Fibroblast of mammary gland (primary cell): Measurements from ENCODE around the gene IDS.
A peak's percentile ranks its signal among the peaks of the same experiment; 100 is the strongest.
"Not testable (repeated sequence)": the region's sequence is repeated elsewhere in the genome, so short reads cannot be mapped to it uniquely, and the experiment has no call there.

Experiments used
- DNase-seq: peaks from one replicate; pipeline ENCODE4 v3.0.0-alpha.2; 2010; ENCODE audit warnings: low read depth
- H3K4me3 ChIP-seq: 2 replicates; pipeline ENCODE4 v1.5.1; 2011; ENCODE audit warnings: low read depth, mild to moderate bottlenecking, low read length, moderate library complexity; ENCODE audit not compliant: control insufficient read depth
- TF ChIP-seq, protein P1 (sequence below): conservative IDR thresholded peaks from 2 replicates; pipeline ENCODE4 v1.5.1; 2011; ENCODE audit warnings: low read depth, low read length, inconsistent platforms; ENCODE audit not compliant: control insufficient read depth, insufficient read depth

Gene IDS

DNA sequence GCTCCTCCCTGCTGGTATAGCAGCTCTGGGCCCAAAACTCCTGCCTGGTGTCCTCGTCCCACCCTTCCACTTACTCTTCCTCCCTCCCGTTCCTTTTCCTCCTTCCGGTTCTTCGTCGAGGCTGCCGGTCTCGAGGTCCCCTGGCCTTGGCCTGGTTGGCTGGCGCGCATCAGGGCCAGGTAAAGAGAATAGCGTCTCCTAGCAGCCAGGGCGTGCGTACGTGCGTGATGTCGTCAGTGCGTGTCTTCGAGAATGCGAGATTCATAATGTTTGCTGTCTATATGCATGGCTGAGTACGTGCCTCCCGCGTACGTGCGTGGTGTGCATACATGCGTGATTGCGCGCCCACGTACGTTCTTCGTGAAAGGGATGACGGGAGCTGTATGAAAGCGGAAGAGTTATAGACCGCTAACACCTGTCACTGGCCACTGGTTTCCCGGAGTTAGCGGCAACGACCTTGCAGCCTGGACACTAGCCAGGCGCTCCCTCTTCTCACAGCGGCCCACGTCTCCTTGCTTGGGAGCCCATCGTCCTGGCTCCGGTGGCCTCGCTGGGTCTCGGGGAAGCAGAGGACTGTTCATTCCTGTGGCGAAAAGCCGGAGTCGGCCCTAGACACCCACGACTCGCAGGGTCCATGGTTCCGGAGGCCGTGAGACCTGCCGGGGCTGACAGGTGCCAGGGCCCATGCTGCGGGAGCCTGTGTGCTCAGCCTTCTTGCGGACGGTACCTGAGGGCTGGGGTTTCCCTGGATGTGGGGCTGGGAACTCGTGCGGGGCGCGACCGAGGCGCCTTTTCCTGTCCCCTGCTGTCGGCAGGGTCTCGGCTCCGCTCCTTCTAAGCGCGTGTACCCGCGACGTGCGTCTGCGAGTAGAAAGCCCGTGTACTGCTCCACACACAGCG, 35.8 kb upstream of the IDS start, which contains the start of gene EOLA1:
Gene EOLA1 (plus strand): TSS at position 392 of the 900 bp plus-strand sequence. CDS start 4,619 bp downstream, outside the sequence.
- TF ChIP-seq, protein P1, sequence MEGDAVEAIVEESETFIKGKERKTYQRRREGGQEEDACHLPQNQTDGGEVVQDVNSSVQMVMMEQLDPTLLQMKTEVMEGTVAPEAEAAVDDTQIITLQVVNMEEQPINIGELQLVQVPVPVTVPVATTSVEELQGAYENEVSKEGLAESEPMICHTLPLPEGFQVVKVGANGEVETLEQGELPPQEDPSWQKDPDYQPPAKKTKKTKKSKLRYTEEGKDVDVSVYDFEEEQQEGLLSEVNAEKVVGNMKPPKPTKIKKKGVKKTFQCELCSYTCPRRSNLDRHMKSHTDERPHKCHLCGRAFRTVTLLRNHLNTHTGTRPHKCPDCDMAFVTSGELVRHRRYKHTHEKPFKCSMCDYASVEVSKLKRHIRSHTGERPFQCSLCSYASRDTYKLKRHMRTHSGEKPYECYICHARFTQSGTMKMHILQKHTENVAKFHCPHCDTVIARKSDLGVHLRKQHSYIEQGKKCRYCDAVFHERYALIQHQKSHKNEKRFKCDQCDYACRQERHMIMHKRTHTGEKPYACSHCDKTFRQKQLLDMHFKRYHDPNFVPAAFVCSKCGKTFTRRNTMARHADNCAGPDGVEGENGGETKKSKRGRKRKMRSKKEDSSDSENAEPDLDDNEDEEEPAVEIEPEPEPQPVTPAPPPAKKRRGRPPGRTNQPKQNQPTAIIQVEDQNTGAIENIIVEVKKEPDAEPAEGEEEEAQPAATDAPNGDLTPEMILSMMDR, result no peak
- peak within 1 kb of the TSS; percentile 75 for H3K4me3 ChIP-seq
- peak; percentile 94 for DNase-seq

DNA sequence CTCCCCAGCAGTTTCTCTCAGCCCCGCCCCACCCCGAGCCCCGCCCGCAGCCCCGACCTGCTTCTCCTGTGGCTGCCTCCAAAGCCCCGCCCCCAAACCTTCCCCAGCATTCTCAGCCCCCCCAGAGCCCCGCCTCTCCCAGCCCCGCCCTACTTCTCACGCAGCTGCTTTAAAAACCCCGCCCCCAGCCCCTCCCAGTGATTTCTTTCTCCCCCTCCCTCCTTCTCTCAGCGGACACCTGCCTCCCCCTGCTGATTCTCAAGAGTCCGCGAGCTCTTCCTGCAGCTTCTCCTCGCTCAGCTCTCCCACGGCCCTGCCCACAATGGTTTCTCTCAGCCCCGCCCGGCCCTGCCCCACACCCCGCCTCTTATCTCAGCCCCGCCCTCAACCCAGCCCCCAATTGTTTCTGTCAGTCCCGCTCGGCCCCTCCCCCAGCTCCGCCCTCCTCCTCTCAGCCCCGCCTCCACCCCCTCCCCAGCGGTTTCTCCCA, 35.1 kb upstream of the IDS start:
- peak overlapping the region; percentile 75 for H3K4me3 ChIP-seq
- DNase-seq, result peak; percentile 80
- TF ChIP-seq, protein P1, result no peak

DNA sequence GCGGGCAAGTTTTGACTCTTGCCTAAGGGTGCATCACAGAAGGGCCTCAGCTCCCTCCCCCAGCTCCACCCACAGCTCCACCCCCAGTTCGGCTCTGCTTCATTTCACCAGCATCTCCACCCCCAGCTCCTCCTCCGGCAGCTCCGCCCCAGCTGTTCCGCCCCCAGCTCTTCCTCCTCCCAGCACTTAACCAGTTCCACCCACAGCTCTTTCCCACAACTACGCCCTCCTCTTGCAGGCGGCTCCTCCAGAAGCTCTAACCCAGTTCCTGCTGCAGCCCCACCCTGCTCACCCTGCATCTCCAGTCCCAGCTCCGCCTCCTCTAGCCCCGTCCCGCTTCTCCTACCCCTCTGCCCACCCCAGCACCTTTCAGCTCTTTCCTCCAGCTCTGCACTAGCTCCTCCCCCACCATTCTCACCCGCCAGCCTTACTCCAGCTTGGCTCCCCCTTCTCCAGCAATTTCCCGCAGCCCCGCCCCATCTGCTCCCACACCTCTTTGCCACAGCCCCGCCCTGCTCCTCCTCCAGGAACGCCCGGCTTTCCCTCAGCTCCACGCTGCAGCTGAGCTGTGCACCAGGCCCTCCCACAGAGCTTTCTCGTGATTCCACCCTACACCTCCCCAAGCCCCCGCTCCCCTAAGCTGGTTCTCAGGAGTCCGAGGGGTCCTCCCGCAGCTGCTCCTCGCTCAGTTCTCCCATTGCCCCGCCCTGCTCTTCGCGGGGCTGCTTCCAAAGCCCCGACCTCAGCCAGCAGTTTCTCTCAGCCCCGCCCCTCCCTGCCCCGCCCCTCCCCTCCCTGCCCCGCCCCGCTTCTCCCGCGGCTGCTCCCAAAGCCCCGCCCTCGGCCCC, 34.4 kb upstream of the IDS start:
- TF ChIP-seq, protein P1, result no peak
- peak overlapping the region; percentile 50 for H3K4me3 ChIP-seq
- peak; percentile 91 for DNase-seq

DNA sequence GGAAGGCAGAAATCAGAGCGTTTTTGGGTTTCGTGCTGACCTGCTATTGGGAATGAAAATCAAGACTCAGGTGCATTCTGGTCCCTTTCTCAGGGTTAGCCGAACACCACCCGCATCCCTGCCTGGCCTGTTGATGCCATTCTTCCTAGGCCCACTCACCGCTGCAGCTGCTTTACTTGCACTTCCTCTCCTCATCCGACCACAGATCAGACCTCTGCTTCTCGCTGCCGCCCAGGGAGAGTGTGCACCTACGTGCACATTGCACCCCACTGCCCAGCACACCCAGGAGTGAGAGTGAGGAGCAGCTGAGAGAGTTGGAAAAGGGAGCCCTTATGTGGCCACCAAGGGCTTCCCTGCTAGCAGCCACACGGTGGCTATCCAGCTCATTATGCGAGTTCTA, 32.4 kb upstream of the IDS start:
- DNase-seq, H3K4me3 ChIP-seq: not testable (repeated sequence)

DNA sequence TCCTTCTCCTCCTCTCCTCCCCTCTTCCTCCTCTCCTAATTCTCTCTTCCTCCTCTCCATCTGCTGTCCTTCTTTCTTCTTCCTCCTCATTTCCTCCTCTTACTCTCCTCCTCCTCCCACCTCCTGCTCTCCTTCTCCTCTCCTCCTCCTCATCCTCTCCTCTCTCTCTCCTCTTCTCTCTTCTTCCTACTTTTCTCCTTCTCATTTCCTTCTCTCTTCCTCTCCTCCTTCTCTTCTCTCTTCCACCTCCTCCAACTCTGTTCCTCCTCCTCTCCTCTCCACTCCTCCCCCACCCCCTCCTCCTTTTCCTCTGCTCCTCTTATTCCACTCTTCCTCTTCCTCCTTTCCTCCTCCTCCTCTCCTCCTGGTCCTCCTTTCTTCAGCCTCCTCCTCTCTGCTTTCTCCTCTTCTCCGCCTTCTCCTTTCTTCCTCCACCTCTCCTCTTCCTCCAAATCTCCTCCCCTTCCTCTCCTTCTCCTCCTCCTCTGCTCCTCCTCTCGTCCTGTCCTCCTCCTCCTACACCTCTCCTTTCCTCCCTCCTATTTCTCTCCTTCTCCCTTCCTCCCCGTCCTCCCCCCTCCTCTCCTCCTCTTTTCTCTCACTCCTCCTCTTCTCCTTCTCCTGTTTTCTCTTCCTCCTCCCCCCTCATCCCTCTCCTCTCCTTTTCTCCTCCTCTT, 30.0 kb upstream of the IDS start:
- not testable (repeated sequence) for H3K4me3 ChIP-seq, DNase-seq

DNA sequence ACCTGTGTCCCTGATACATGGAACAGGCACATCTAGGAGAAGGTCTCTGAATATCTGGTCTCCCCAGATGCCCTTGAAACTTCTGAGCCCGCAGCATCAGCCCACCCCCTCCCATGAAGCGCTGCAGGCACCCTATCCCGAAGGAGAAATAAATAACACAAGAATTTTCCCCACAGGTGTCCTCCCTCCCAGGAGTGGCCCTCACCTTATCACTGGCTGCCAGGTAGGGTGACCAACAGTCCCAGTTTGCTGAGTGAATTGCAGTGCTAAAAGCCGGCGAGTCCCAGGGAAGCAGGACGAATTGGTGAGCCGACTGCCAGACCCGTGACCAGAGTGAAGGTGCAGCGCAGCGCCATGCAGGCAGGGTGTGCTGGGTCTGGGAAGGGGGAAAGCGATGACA, 28.9 kb upstream of the IDS start:
- not testable (repeated sequence) for DNase-seq, H3K4me3 ChIP-seq

DNA sequence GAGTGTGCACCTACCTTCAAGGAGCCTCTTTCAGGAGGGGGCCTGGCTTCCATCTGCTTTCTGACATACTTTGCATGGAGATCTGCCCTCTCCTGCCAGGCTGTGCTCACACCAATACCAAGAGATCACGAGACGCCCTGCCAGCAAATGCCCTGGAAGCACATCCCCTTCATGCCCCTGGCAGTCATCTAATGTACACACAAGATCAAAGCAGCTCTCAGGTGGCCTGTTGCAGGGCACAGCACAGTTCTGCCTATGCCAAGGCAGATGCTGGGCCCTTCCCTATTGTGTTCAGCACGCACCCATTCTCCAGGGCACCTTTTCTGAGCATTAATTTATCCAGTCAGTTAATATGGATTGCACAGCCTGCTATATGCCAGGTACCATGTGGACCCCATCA, 27.8 kb upstream of the IDS start:
- H3K4me3 ChIP-seq, DNase-seq: not testable (repeated sequence)

DNA sequence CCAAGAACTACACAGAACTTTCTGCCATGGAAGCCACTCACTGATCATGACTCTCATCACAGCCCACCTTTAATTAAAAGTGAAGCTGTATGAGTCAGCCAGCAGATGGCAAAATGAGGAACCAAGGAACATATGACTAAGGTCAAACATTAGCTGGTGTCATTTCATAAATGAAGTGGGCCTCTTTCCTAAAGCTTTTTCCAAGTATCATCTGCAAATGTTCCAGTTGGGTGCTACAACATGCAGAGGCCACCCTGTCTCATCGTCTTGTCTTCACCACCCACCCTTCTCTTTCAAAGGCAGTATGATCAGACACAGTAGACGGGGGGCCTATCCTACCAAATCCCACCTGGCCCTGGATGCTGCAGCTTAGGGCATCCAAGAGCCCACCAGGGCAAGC, 26.5 kb upstream of the IDS start:
- TF ChIP-seq, protein P1, result no peak
- no peak overlapping the region for H3K4me3 ChIP-seq
- DNase-seq, result peak; percentile 8
